DMS79 (cell line): ENCODE measurements around the gene CFHR5.
A peak's percentile ranks its signal among the peaks of the same experiment; 100 is the strongest.
"Not testable (repeated sequence)": the region's sequence is repeated elsewhere in the genome, so short reads cannot be mapped to it uniquely, and the experiment has no call there.

Experiments used
- DNase-seq: peaks from one replicate; lab custom pipeline; 2025; lab: John Stamatoyannopoulos, UW

The CFHR5 gene

GRCh38 chr1:196977278-196977677 lies at the start of gene CFHR5:
Gene CFHR5 (plus strand): TSS chr1:196977556. CDS start chr1:196977665, 109 bp downstream.
- no peak for DNase-seq

DNA sequence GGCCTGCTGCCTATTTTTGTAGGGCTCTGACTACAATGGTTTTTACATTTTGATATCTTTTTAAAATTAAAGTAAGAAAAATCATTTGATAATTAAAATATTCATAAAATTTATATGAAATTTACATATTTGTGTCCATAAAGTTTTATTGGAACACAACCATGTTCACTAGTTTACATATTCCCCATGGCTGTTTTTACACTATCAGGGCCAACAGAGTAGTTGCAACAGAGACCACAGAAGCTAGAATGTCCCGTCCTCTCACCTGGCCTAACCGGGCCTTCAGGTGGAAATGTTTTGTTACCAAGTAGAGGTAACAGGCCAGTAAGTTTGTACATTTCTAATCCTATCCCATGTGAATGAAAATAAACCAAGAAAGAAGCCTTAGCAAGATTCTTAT lies 44.5 kb upstream of the CFHR5 start:
- DNase-seq, result not testable (repeated sequence)

- DNase-seq, result no peak
Measured at GRCh38 chr1:196933531-196934189, 43.7 kb upstream of the CFHR5 start.

- DNase-seq, result not testable (repeated sequence)
Measured at GRCh38 chr1:196941474-196941873, 35.9 kb upstream of the CFHR5 start.

DNA sequence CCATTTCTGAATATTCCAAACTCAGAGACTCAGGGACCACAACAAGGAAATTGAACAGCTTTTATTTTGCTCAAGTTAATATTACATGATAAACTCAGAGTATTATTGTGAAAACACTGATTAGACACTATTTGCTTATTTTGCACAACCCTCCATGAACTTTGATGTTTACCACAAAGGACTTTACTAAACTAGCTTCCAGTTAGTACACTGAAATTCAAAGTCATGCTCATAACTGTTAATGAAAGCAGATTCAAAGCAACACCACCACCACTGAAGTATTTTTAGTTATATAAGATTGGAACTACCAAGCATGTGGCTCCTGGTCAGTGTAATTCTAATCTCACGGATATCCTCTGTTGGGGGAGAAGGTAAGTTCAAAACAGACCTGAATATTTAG lies 33.8 kb upstream of the CFHR5 start, which contains the start of gene CFHR2:
Gene CFHR2, plus strand, starts transcription at position 171 of the 400 bp plus-strand sequence. Its CDS starts 143 bp downstream, at position 314.
- not testable (repeated sequence) for DNase-seq

GRCh38 chr1:196951711-196952394 lies 25.5 kb upstream of the CFHR5 start:
- DNase-seq, result no peak

DNA sequence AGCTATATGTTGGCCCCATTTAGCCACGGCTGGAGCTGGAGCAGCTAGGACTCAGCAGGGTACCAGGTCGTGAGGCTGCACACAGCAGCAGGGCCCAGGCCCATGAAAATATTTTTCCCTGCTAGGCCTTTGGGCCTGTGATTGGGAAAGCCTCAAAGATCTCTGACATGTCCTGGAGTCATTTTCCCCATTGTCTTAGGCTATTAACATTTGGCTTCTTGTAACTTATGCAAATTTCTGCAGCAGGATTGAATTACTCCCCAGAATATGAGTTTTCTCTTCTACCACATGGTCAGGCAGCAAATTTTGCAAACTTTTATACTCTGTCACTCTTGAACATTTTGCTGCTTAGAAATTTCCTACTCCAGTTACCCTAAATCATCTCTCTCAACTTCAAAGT lies 22.6 kb upstream of the CFHR5 start:
- no peak for DNase-seq

DNA sequence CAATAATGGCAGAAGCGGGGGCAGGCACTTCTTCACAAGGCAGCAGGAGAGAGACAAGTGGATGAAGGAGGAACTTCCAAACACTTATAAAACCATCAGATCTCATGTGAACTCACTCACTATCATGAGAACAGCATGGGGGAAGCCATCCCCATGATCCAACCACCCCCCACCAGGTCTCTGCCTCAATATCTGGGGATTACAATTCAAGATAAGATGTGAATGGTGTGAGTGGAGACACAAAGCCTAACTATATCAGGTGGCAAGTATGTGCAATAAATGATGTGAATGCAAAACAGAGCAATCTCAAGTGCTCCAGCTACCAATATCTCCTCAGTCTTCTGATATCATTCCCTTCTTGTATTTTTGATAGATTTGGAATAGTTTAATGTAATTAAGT lies 21.4 kb upstream of the CFHR5 start:
- no peak for DNase-seq

- no peak for DNase-seq
Measured at GRCh38 chr1:196960854-196961253, 16.5 kb upstream of the CFHR5 start.

GRCh38 chr1:196970182-196970581 lies 7.2 kb upstream of the CFHR5 start:
- no peak for DNase-seq

GRCh38 chr1:196976278-196976677 lies 1.1 kb upstream of the CFHR5 start:
- no peak for DNase-seq

GRCh38 chr1:196980859-196981258 lies 3.5 kb downstream of the CFHR5 start:
- no peak for DNase-seq

DNA sequence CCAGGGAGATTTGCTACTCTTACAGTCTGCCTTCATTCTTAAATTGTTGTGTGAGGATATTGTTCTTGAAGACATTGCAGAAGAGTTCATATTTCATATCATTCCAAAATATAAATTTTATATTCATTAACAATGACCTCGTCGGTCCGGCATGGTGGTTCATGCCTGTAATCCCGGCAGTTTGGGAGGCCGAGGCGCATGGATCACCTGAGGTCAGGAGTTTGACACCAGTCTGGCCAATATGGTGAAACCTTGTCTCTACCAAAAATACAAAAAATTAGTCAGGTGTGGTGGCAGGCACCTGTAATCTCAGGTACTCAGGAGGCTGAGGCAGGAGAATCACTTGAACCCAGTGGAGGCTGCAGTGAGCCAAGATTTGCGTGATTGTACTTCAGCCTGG lies 4.9 kb downstream of the CFHR5 start:
- not testable (repeated sequence) for DNase-seq

DNA sequence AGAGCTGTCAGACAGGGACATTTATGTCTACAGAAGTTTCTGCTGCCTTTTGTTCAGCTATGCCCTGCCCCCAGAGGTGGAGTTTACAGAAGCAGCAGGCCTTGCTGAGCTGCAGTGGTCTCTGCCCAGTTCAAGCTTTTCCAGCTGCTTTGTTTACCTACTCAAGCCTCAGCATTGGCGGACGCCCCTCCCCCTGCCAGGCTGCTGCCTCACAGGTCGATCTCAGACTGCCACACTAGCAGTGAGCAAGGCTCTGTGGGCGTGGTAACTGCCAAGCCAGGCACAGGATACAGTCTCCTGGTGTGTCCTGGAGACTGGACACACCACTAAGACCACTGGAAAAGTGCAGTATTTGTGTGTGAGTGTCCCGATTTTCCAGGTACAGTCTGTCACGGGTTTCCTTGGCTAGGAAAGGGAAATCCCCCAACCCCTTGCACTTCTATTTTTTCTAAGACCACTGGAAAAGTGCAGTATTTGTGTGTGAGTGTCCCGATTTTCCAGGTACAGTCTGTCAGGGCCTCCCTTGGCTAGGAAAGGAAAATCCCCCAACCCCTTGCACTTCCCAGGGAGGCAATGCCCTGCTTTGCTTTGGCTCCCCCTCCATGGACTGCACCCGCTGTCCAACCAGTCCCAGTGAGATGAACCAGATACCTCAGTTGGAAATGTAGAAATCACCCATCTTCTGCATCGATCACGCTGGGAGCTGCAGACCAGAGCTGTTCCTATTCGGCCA lies 14.7 kb downstream of the CFHR5 start:
- DNase-seq, result peak; percentile 22

DNA sequence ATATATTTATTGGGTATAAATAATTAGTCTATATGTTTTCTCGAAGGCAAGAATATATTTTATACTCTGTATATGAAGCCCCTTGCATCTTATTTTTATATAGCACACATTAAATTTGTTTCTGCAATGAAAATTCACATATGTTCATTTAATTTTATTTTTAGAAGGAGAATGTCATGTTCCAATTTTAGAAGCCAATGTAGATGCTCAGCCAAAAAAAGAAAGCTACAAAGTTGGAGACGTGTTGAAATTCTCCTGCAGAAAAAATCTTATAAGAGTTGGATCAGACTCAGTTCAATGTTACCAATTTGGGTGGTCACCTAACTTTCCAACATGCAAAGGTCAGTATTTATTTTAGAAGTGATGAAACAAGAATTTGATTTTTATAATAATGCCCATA lies 16.6 kb downstream of the CFHR5 start:
- no peak for DNase-seq

DNA sequence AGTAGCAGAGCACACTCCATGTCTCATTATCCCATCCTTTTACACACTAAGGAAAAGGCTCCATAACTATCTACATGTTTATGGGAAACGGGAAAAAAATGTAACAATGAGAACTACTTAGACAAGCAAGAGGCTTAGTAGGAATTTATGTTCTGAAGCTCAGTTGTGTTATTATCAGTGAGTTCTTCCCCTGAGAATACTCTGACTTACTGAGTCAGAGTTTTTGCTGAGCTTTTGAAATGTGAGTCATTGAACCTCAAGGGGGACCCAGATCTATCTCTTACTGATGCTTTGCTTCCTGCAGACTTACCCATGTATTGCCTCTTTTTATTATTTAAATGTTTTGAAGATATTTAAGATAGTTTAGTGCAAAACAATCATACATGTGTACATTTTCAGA lies 20.1 kb downstream of the CFHR5 start:
- DNase-seq, result no peak

DNA sequence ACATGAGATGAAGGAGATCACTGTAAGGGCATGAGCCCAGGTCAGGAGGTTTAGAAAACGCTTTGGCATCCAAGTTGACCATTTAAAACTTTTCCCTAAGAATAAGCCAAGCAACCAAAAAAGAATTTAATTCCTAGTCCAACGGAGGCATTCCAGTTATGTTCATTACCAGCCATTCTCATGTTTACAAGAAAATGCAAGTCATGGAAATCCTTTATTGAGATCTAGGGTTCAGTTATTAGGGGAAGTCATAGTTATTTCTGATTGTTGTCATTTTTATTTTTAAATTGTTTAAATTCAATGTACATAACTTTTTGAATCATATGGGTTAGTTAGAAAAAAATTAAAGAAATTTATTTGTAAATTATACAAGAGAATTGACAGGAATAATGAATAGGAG lies 24.5 kb downstream of the CFHR5 start:
- no peak for DNase-seq

DNA sequence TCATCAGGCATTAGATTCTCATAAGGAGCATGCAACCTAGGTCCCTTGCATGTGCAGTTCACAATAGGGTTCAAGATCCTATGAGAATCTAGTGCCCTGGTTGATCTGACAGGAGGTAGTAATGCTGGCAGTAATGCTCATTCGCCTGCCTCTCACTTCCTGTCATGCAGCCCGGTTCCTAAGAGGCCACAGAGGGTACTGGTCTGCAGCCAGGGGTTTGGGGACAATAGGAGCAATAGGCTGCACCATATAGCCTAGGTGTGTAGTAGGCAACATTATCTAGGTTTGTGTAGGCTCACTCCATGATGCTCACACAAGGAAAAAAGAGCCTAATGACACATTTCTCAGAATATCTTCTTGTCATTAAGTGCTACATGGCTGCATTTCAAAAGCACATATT lies 25.8 kb downstream of the CFHR5 start:
- no peak for DNase-seq

DNA sequence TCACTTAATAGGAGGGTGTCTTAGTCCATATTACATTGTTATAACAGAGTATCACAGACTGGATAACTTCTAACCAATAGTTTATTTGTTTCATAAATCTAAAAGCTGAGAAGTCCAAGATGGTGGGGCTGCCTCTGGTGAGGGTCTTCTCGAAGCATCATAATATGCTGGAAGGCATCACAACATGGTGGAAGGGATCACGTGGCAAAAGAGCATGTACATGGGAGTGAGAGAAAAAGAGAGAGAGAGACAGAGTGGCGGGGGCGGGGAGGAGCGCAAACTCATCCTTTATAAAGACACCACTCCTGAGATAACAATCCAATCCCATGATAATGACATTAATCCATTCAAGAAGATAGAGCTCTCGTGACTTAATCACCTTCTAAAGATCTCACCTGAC lies 31.5 kb downstream of the CFHR5 start:
- no peak for DNase-seq

- no peak for DNase-seq
Measured at GRCh38 chr1:197011614-197012013, 34.3 kb downstream of the CFHR5 start.

GRCh38 chr1:197013234-197013633 lies 35.9 kb downstream of the CFHR5 start:
- no peak for DNase-seq

GRCh38 chr1:197016751-197017150 lies 39.4 kb downstream of the CFHR5 start:
- no peak for DNase-seq

DNA sequence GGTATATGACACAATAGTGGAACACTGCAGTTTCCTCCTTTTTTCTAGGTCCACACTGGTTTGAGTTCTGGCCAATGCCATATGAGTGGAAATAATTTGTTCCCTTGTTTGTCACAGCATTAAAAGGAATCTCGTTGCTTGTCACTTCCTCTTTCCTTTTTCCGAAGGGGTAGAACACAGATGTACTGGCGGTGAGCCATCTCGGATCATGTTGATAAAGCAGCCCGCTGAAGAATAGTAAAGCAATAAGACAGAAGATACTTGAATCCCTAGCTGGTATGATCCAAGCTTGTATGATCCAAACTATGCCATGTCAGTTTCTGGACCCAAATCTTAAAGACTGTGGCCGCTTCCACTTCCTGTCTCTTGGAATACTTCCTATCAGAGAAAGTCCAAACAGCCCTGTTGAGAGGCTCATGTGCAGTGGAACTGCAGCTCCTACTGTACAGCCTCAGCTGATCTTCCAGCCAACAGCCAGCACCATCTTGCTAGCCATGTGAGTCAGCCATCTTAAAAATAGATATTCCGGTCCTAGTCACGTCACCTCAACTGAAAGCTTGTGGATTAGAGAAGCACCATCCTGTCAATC lies 40.3 kb downstream of the CFHR5 start:
- DNase-seq, result no peak
